ENCODE data around the gene AOAH. TPM values are rescaled to one million over a fixed set of nuclear protein-coding genes. Genes with fewer than 3 reads are reported as not detected.
"Not testable (repeated sequence)": the region's sequence is repeated elsewhere in the genome, so short reads cannot be mapped to it uniquely, and the experiment has no call there.

The AOAH gene
- total RNA-seq, 4 donors from 2014 or later: 0.17 to 1.8 (median 1.6) TPM

DNA sequence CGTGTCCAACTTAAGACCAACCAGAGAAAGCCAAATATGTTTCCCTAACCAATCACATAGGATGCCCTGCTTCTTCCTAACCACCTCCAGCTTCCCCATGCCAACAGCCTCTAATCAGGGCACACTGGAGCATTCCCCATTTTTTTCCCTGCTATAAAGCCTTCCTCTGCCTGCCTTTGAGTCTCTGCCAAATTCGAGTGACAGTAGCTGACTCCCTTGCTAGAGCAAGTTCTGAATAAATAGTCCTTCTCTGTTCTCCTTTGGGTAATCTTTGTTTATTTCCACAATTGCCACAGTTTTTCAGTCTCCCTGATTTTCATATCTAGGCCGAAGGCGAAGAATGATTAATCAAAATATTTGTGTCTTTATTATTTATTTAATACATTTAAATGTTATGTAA is 238.0 kb downstream of the AOAH start:
- no peak overlapping the region for H3K4me3 ChIP-seq
- in situ Hi-C loops (cut with MboI; ENCODE audit: low sequenced_read_pairs in 4 of 4) (loop anchor here in 2 of 4 donors (10.0 kb wide), 2 partner anchors 698 to 718 kb away; no protein-coding TSS in a partner anchor), intact Hi-C loops (cut with DNase I; ENCODE audit: low total_unique reads) (loop anchor here (10.0 kb wide), 1 partner anchor 698 kb away; no protein-coding TSS in a partner anchor)
- no peaks in the 10 kb centered on the region for H3K9me3 ChIP-seq
- H3K36me3 ChIP-seq: no peaks in the 10 kb centered on the region
- no peak overlapping the region for H3K27ac ChIP-seq
- no peak for DNase-seq
- TF ChIP-seq, protein P1, sequence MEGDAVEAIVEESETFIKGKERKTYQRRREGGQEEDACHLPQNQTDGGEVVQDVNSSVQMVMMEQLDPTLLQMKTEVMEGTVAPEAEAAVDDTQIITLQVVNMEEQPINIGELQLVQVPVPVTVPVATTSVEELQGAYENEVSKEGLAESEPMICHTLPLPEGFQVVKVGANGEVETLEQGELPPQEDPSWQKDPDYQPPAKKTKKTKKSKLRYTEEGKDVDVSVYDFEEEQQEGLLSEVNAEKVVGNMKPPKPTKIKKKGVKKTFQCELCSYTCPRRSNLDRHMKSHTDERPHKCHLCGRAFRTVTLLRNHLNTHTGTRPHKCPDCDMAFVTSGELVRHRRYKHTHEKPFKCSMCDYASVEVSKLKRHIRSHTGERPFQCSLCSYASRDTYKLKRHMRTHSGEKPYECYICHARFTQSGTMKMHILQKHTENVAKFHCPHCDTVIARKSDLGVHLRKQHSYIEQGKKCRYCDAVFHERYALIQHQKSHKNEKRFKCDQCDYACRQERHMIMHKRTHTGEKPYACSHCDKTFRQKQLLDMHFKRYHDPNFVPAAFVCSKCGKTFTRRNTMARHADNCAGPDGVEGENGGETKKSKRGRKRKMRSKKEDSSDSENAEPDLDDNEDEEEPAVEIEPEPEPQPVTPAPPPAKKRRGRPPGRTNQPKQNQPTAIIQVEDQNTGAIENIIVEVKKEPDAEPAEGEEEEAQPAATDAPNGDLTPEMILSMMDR (IDR thresholded peaks at IDR 0.05 in 4 of 5, conservative IDR thresholded peaks at IDR 0.05 in 1 of 5): no peak
- no peak for TF ChIP-seq POLR2A (IDR thresholded peaks at IDR 0.05)
- H3K4me1 ChIP-seq: no peaks in the 10 kb centered on the region
- ATAC-seq: no peak
- peaks cover 0 to 2% (median 0%) of the 10 kb centered on the region in 3 donors for H3K27me3 ChIP-seq

DNA sequence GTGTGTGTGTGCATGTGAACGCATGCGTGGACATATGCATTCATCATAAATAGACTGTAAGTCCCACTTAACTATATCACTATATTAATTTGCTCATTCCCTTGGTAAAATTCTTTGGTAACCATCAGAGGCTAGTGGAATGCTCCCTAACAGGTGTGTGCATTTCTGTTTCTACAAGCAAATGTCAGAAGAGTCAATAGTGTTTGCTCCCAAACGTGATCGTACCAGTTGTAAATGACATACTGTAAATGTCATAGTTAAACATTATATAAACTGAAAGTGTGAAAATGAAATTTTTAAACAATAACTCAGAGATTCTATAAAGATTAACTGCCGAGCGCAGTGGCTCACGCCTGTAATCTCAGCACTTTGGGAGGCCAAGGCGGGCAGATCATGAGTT is 240.0 kb downstream of the AOAH start:
- DNase-seq: no peak
- Histone ChIP-seq H3K4me3 (no peak overlapping the region), H3K27ac (no peak overlapping the region), H3K27me3 (peaks cover 0 to 2% (median 0%) of the 10 kb centered on the region in 3 donors), H3K36me3 (no peaks in the 10 kb centered on the region), H3K4me1 (no peaks in the 10 kb centered on the region), H3K9me3 (no peaks in the 10 kb centered on the region)
- ATAC-seq: no peak
- intact Hi-C loops (cut with DNase I; ENCODE audit: low total_unique reads) (loop anchor here (10.0 kb wide), 1 partner anchor 701 kb away; no protein-coding TSS in a partner anchor), in situ Hi-C loops (cut with MboI; ENCODE audit: low sequenced_read_pairs in 4 of 4) (loop anchor here in 2 of 4 donors (10.0 kb wide), 2 partner anchors 701 to 721 kb away; no protein-coding TSS in a partner anchor)
- no peak for TF ChIP-seq POLR2A (IDR thresholded peaks at IDR 0.05)
- TF ChIP-seq, protein P1 (IDR thresholded peaks at IDR 0.05 in 4 of 5, conservative IDR thresholded peaks at IDR 0.05 in 1 of 5): no peak

DNA sequence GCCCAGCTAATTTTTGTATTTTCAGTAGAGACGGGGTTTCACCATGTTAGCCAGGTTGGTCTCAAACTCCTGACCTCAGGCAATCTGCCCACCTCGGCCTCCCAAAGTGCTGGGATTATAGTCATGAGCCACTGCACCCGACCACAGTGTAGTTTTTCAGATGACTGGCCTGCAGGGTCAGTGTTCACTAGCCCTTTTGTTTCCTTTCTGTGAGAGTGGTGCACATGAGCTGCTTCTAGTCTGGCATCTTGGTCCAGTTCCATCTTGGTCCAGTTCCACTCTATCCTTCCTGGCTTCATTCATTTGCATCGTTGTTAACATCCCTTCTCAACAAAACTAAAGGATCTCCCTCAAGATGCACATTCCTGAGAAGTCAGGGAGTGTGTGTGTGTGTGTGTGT is 240.4 kb downstream of the AOAH start:
- in situ Hi-C loops (cut with MboI; ENCODE audit: low sequenced_read_pairs in 4 of 4): loop anchor here in 2 of 4 donors (10.0 kb wide), 2 partner anchors 701 to 721 kb away; no protein-coding TSS in a partner anchor
- not testable (repeated sequence) for ATAC-seq, H3K9me3 ChIP-seq, H3K4me1 ChIP-seq, DNase-seq, H3K27ac ChIP-seq, H3K27me3 ChIP-seq, H3K36me3 ChIP-seq, H3K4me3 ChIP-seq
- intact Hi-C loops (cut with DNase I; ENCODE audit: low total_unique reads): loop anchor here (10.0 kb wide), 1 partner anchor 701 kb away; no protein-coding TSS in a partner anchor

DNA sequence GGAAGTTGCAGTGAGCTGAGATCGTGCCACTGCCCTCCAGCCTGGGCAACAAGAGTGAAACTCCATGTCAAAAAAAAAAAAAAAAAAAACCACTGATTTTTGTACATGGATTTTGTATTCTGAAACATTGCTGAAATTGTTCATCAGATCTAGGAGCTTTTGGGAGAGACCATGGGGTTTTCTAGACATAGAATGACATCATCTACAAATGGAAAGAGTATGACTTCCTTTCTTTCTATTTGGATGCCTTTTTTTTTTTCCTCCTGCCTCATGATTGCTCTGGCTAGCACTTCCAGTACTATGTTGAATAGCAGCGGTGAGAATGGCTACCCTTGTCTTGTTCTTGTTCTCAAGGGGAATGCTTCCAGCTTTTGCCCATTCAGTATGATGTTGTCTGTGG is 245.5 kb downstream of the AOAH start:
- DNase-seq (no peak), ATAC-seq (no peak)
- no peaks in the 10 kb centered on the region for H3K36me3 ChIP-seq
- H3K27ac ChIP-seq: no peak overlapping the region
- no peak for TF ChIP-seq POLR2A (IDR thresholded peaks at IDR 0.05)
- TF ChIP-seq, protein P1 (IDR thresholded peaks at IDR 0.05 in 4 of 5, conservative IDR thresholded peaks at IDR 0.05 in 1 of 5): no peak
- in situ Hi-C loops (cut with MboI; ENCODE audit: low sequenced_read_pairs in 4 of 4) (no loop called here), intact Hi-C loops (cut with DNase I; ENCODE audit: low total_unique reads) (no loop called here)
- H3K4me1 ChIP-seq: no peaks in the 10 kb centered on the region
- peaks cover 0 to 2% (median 0%) of the 10 kb centered on the region in 3 donors for H3K27me3 ChIP-seq
- H3K4me3 ChIP-seq: no peak overlapping the region
- H3K9me3 ChIP-seq: no peaks in the 10 kb centered on the region

GRCh38 chr7:36475381-36475780 is 248.9 kb downstream of the AOAH start:
- H3K36me3 ChIP-seq: no peaks in the 10 kb centered on the region
- no peak for DNase-seq
- intact Hi-C loops (cut with DNase I; ENCODE audit: low total_unique reads) (no loop called here), in situ Hi-C loops (cut with MboI; ENCODE audit: low sequenced_read_pairs in 4 of 4) (no loop called here)
- H3K27me3 ChIP-seq: no peaks in the 10 kb centered on the region
- no peak for TF ChIP-seq POLR2A (IDR thresholded peaks at IDR 0.05)
- TF ChIP-seq, protein P1 (IDR thresholded peaks at IDR 0.05 in 4 of 5, conservative IDR thresholded peaks at IDR 0.05 in 1 of 5): no peak
- H3K4me3 ChIP-seq: no peak overlapping the region
- H3K9me3 ChIP-seq: no peaks in the 10 kb centered on the region
- H3K4me1 ChIP-seq: no peaks in the 10 kb centered on the region
- no peak overlapping the region for H3K27ac ChIP-seq
- ATAC-seq: no peak
